HG02798 (cell line): ENCODE data around the gene EXOC2.

Source experiments
- ATAC-seq: cut with Tn5 transposase; IDR thresholded peaks from one replicate; pipeline ENCODE4 v1.9.1; 2021; ENCODE audit warnings: mild to moderate bottlenecking; ENCODE audit not compliant: unreplicated experiment, poor library complexity

The EXOC2 gene

GRCh38 chr6:692858-693722, at the start of gene EXOC2:
TSS of gene EXOC2 (minus strand) at chr6:693139. CDS start at chr6:637818, 55,321 bp downstream.
- ATAC-seq = peak; percentile 93

GRCh38 chr6:741410-742339, 48.7 kb upstream of the EXOC2 start:
- no peak for ATAC-seq

GRCh38 chr6:736657-737446, 43.9 kb upstream of the EXOC2 start:
- ATAC-seq = no peak

GRCh38 chr6:733431-734219, 40.7 kb upstream of the EXOC2 start:
- no peak for ATAC-seq

- no peak for ATAC-seq
Measured at GRCh38 chr6:731924-732323, 39.0 kb upstream of the EXOC2 start.

GRCh38 chr6:729606-730320, 36.8 kb upstream of the EXOC2 start:
- ATAC-seq = no peak

- no peak for ATAC-seq
Measured at GRCh38 chr6:727856-728255, 34.9 kb upstream of the EXOC2 start.

- no peak for ATAC-seq
Measured at GRCh38 chr6:723540-723939, 30.6 kb upstream of the EXOC2 start.

GRCh38 chr6:722608-723007, 29.7 kb upstream of the EXOC2 start:
- ATAC-seq = no peak

GRCh38 chr6:722077-722524, 29.2 kb upstream of the EXOC2 start:
- peak; percentile 53 for ATAC-seq

GRCh38 chr6:718345-718744, 25.4 kb upstream of the EXOC2 start:
- ATAC-seq = no peak

GRCh38 chr6:717135-717534, 24.2 kb upstream of the EXOC2 start:
- no peak for ATAC-seq

- ATAC-seq = no peak
Measured at GRCh38 chr6:715709-716491, 23.0 kb upstream of the EXOC2 start.

- ATAC-seq = no peak
Measured at GRCh38 chr6:714100-714499, 21.2 kb upstream of the EXOC2 start.

GRCh38 chr6:713351-713750, 20.4 kb upstream of the EXOC2 start:
- no peak for ATAC-seq

- no peak for ATAC-seq
Measured at GRCh38 chr6:712805-713204, 19.9 kb upstream of the EXOC2 start.

GRCh38 chr6:711925-712324, 19.0 kb upstream of the EXOC2 start:
- ATAC-seq = no peak
